ENCODE results near the gene GPRC5C.

The GPRC5C gene

GRCh38 chr17:74389937-74390679, 41.8 kb upstream of the GPRC5C start:
- H3K4me3 ChIP-seq (ENCODE audit: low read depth, low read length), result no peak overlapping the region
- DNase-seq (ENCODE audit: low read depth), result no peak
- TF ChIP-seq CTCF (IDR thresholded peaks at IDR 0.05; ENCODE audit: control insufficient read depth, extremely low read depth, insufficient read depth), result no peak

GRCh38 chr17:74390680-74391653, 40.9 kb upstream of the GPRC5C start:
- no peak for TF ChIP-seq CTCF (IDR thresholded peaks at IDR 0.05; ENCODE audit: control insufficient read depth, extremely low read depth, insufficient read depth)
- H3K4me3 ChIP-seq (ENCODE audit: low read depth, low read length), result no peak overlapping the region
- DNase-seq (ENCODE audit: low read depth), result no peak

- TF ChIP-seq CTCF (IDR thresholded peaks at IDR 0.05; ENCODE audit: control insufficient read depth, extremely low read depth, insufficient read depth), result no peak
- no peak for DNase-seq (ENCODE audit: low read depth)
- no peak overlapping the region for H3K4me3 ChIP-seq (ENCODE audit: low read depth, low read length)
Observed at GRCh38 chr17:74391771-74392170, 40.1 kb upstream of the GPRC5C start.

GRCh38 chr17:74392848-74393247, 39.0 kb upstream of the GPRC5C start:
- no peak overlapping the region for H3K4me3 ChIP-seq (ENCODE audit: low read depth, low read length)
- no peak for DNase-seq (ENCODE audit: low read depth)
- no peak for TF ChIP-seq CTCF (IDR thresholded peaks at IDR 0.05; ENCODE audit: control insufficient read depth, extremely low read depth, insufficient read depth)

GRCh38 chr17:74393346-74393942, 38.4 kb upstream of the GPRC5C start:
- DNase-seq (ENCODE audit: low read depth), result no peak
- no peak for TF ChIP-seq CTCF (IDR thresholded peaks at IDR 0.05; ENCODE audit: control insufficient read depth, extremely low read depth, insufficient read depth)

GRCh38 chr17:74394275-74394950, 37.5 kb upstream of the GPRC5C start:
- no peak for TF ChIP-seq CTCF (IDR thresholded peaks at IDR 0.05; ENCODE audit: control insufficient read depth, extremely low read depth, insufficient read depth)

More at GRCh38 chr17:74393346-74393942, 38.4 kb upstream of the GPRC5C start:
- no peak overlapping the region for H3K4me3 ChIP-seq (ENCODE audit: low read depth, low read length)

More at GRCh38 chr17:74394275-74394950, 37.5 kb upstream of the GPRC5C start:
- DNase-seq (ENCODE audit: low read depth), result no peak
- no peak overlapping the region for H3K4me3 ChIP-seq (ENCODE audit: low read depth, low read length)

Data from LNCaP clone FGC (cell line).